KOPT-K1 (cell line): Measurements from ENCODE around the gene NADK.

Experiments
- H3K27ac ChIP-seq: fragments of 200-600 bp; sonication (generic); 2 replicates; pipeline ENCODE4 v1.5.1; 2016; ENCODE audit warnings: antibody characterized with exemption, mild to moderate bottlenecking, low read depth, low read length; ENCODE audit not compliant: poor library complexity, severe bottlenecking
- H3K36me3 ChIP-seq: fragments of 200-600 bp; sonication (generic); 2 replicates; pipeline ENCODE4 v1.5.1; 2017; ENCODE audit warnings: antibody characterized with exemption, mild to moderate bottlenecking, low read length, moderate library complexity; ENCODE audit not compliant: insufficient read depth
- H3K9me3 ChIP-seq: fragments of 200-600 bp; sonication (generic); 2 replicates; pipeline ENCODE4 v1.5.1; 2017; ENCODE audit warnings: antibody characterized with exemption, low read length, mild to moderate bottlenecking; ENCODE audit not compliant: insufficient read depth, poor library complexity, severe bottlenecking

Gene NADK

DNA sequence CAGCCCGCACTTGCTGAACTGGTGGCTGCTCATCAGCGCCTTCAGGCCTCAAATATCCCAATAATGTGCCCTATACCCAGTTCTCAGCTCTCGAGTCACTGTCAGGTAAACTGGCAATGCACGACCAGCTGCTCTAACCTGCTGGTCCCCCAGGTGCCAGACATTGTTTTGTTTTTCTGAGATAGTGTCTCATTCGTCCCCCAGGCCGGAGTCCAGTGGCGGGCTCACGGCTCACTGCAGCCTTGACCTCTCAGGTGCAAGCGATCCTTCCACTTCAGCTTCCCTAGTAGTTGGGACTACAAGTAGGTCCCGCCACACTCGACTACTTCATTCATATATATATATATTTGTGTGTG is 1.0 kb upstream of the NADK start:
- Histone ChIP-seq H3K36me3 (peaks cover 5% of the 10 kb centered on the region; the same call in 1 of the 2 replicates), H3K27ac (peak overlapping the region; percentile 85), H3K9me3 (no peaks in the 10 kb centered on the region)

DNA sequence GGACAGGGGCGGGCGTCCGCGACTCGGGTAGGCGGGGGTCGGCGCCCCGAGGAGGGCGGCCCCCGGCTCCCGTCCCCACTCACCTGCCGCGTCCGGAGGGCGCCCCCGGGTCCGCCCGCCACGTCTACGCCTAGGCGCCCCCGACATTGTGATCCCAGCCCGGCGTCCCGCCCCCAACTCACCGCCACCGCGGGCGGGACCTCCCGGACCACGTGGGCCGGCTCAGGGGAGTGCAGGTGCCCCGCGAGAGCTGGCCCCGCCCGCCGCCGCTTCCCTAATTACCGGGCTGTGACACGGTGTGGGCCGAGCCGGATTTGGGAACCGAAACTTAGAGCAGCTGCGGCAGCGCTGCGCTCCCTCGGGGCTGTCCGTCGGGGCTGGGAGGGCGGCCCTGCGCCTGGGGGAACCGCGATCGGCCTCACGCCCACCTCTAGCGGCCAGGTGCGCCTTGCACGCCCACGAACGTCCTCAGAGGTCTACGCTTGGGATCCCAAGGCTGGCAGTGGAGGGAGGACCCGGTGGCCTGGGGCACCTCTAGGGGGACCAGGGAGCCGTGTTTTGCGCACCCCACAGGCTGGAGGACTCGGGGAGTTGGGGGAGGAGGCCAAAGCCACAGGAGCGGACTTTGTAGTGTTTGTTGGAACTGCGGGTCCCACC is 521 bp upstream of the NADK start:
- Histone ChIP-seq H3K27ac (peak overlapping the region; percentile 85), H3K9me3 (no peaks in the 10 kb centered on the region), H3K36me3 (peaks cover 5% of the 10 kb centered on the region; the same call in 1 of the 2 replicates)

GRCh38 chr1:1777583-1777899 is 729 bp downstream of the NADK start:
- H3K27ac ChIP-seq = peak overlapping the region; percentile 85

DNA sequence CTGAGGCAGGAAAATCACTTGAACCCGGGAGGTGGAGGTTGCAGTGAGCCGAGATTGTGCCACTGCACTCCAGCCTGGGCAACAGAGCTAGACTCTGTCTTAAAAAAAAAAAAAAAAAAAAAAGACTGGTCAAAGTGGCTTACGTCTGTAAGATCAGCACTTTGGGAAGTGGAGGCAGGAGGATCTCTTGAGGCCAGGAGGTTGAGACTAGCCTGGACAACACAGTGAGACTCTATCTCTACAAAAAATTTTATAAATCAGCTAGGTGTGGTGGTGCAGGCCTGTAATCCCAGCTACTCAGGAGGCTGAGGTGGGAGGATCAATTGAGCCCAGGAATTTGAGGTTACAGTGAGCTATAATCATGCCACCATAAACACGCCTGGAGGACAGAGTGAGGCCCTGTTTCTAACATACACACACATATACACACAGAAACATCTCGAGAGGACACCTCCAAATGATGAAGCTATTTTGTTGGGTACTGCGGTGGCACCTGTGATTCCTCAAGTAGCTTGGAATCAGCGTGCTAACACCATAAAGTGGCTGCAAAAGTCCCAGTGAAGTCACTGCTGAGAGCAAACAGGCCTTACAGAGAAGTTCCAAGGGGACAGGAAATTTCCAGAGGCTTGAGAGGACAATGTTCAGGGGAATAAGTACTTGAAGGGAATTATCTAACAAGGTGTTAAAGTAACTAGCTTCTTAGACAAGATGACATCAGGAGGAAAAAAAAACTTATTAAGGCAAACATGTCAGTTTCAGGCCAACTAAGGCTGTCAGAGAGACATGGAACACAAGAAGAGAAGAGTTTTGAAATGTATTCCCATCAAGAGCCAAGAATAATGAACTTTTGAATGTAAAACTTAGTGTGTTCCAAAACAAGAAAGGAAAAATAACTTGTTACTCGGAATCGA is 1.3 kb downstream of the NADK start:
- Histone ChIP-seq H3K27ac (peak overlapping the region; percentile 85), H3K36me3 (peaks cover 13% of the 10 kb centered on the region), H3K9me3 (peaks cover 4% of the 10 kb centered on the region)

More at GRCh38 chr1:1777583-1777899, 729 bp downstream of the NADK start:
- no peaks in the 10 kb centered on the region for H3K9me3 ChIP-seq
- H3K36me3 ChIP-seq = peaks cover 7% of the 10 kb centered on the region

DNA sequence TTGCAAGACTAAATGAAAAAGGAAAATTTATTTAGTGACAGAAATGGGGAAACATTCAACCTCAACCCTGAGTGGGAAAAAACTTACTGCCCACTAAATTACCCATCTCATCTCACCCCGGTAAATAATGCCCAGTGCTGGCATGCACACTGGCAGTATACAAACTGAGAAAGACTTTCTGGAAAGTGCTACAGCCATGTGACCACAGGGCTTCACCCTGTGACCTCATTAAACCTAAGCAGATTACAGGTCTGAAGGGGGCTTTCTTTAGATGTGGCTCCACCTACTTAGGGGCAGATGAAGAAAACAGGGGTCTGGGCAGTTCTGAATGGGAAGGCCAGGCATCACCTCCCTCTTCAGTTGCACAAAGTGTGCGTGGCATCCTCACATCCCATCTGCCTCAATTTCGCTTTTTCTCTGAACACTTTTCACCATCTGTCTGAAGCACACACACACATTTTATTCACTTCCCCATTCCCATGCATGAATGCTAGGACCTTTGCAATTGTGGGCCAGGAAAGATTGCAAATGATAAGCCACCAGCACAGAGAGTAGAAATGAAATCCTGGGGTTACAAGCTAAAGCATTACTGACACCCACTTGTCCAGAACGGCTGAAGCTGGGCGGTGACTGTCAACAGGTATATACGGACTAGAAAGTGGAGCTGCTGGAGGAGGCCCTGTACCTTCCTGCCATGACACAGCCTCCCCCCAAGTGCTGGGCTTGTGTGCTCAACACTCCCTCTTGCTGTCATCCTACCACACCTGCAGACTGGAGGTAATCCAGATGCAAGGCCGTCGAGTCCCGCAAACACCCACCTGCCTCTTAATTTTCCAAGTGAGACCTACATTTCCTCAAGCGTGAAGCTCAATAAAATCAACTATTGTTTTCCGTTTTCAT is 2.7 kb downstream of the NADK start:
- H3K9me3 ChIP-seq = peaks cover 17% of the 10 kb centered on the region
- peaks cover 22% of the 10 kb centered on the region for H3K36me3 ChIP-seq
- no peak overlapping the region for H3K27ac ChIP-seq

DNA sequence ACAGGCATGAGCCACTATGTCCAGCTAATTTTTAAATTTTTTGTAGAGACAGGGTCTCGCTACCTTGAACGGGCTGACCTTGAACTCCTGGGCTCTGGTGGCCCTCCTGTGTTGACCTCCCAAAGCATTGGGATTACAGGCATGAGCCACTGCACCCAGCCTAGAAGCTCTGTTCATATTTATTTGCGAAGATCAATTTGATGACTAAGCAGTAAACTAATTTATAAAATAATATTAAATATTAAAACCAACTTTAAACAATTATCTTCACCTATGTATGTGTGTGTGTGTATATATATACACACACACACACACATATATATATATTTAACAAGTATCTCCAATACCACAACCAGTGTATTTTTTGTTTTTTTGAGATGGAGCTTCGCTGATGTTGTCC is 4.4 kb downstream of the NADK start:
- peaks cover 21% of the 10 kb centered on the region for H3K9me3 ChIP-seq
- H3K27ac ChIP-seq = no peak overlapping the region
- peaks cover 38% of the 10 kb centered on the region for H3K36me3 ChIP-seq

DNA sequence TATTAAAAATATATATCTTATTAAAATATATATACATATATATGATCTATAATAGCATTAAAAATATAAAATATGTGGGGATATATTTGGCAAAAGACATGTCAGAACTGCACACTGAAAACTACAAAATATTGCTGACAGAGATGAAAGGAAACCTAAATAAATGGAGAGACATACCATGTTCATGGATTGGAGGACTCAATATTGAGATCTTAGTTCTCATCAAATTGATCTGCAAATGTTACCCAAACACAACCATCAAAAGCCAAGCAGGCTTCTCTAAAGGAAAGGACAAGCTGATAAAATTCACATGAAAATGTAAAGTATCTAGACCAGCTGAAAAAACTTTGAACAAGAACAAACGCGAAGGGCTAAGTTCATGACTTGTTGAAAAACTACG is 7.2 kb downstream of the NADK start:
- no peak overlapping the region for H3K27ac ChIP-seq
- H3K9me3 ChIP-seq = peaks cover 21% of the 10 kb centered on the region
- H3K36me3 ChIP-seq = peaks cover 64% of the 10 kb centered on the region

- Histone ChIP-seq H3K9me3 (peaks cover 21% of the 10 kb centered on the region), H3K36me3 (peaks cover 69% of the 10 kb centered on the region), H3K27ac (no peak overlapping the region)
Observed at GRCh38 chr1:1770102-1770501, 8.2 kb downstream of the NADK start.

DNA sequence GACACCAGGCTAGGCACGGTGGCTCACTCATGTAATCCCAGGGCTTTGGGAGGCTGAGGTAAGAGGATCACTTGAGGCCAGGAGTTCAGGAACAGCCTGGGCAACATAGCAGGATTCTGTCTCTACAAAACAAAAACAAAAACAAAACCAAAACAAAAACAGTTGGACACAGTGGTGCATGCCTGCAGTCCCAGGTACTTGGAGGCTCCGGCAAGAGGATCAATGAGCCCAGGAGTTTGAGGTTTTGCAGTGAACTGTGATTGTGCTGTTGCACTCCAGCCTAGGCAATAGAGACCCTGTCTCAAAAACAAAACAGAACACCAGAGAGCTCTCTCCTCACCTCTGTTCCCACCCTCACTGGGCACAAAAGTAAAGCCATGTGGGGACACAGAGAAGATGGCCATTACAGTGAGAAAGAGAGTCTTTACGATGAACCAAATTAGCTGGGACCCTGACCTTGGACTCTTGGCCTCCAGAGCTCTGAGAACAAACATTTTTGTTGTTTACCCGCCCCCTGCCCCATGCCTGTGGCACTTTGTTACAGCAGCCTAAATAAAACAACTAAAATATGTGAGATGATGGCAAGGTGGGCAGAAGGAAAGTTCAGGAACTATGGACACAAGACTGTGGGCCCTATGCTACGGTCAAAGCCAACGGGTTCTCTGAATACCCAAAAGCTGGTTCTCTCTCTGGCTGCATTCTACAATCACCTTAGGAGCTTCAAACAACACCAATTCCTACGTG is 9.8 kb downstream of the NADK start:
- Histone ChIP-seq H3K36me3 (peaks cover 86% of the 10 kb centered on the region), H3K9me3 (peaks cover 21% of the 10 kb centered on the region), H3K27ac (no peak overlapping the region)

DNA sequence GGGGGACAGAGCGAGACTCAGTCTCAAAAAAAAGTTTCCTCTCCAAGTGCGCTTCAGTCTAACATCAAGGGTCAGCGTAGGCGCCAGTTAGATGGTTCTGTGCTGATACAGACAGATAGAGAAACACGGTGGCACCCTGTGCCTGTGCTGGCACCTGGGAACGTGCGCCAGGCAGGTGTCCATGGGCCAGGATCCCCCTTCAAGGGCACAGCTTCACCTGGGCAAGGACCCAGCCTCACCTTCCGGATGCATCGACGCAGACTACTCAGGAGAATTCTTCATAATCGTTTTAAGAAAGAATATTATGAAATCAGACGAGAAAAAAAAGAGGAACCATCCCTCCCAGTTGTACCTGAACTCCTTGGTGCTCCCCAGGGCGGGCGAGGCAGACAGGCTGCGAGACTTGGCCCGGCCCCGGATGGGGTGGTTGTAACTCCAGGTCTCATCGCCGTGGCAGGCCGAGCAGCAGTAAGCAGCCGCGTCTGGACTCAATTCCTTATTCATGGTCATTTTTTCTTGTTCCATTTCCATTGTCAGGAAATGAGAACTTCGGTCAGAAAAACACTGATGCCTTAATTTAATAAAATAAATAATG is 13.3 kb downstream of the NADK start:
- Histone ChIP-seq H3K9me3 (no peaks in the 10 kb centered on the region), H3K27ac (no peak overlapping the region), H3K36me3 (peaks cover 92% of the 10 kb centered on the region)

- H3K27ac ChIP-seq = no peak overlapping the region
- H3K9me3 ChIP-seq = no peaks in the 10 kb centered on the region
- H3K36me3 ChIP-seq = peaks cover 92% of the 10 kb centered on the region
Observed at GRCh38 chr1:1763657-1764621, 14.3 kb downstream of the NADK start.

GRCh38 chr1:1761504-1762376 is 16.5 kb downstream of the NADK start:
- Histone ChIP-seq H3K36me3 (peaks cover 91% of the 10 kb centered on the region), H3K27ac (no peak overlapping the region), H3K9me3 (no peaks in the 10 kb centered on the region)

GRCh38 chr1:1760715-1761114 is 17.6 kb downstream of the NADK start:
- peaks cover 97% of the 10 kb centered on the region for H3K36me3 ChIP-seq

More at GRCh38 chr1:1760715-1761114, 17.6 kb downstream of the NADK start:
- Histone ChIP-seq H3K9me3 (no peaks in the 10 kb centered on the region), H3K27ac (no peak overlapping the region)
